RKO (cell line): Measurements from ENCODE around the gene SLC6A12.

Experiments
- DNase-seq: peaks from one replicate; pipeline ENCODE4 v3.0.0-alpha.2; 2016; ENCODE audit warnings: low spot score

SLC6A12 gene

DNA sequence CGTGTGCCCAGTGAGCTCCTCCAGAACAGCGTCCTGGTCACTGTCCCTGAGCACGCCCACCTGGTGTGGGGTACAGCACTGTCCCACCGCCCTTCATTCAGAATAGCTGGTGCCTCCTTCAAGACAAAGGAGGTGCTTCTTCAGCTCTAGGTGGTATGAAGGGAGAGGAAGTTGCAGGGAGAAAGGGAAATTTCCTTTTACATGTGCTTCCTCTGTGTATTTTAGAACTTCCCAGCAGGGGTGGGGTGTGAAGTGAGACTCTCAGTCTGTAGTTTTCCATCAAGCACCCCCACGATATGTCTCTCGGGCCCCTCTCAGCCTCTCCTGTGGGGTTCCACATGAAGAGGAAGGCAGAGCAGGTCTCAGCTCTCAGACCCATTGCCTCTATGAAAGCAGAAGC lies 1.2 kb upstream of the SLC6A12 start:
- no peak for DNase-seq

DNA sequence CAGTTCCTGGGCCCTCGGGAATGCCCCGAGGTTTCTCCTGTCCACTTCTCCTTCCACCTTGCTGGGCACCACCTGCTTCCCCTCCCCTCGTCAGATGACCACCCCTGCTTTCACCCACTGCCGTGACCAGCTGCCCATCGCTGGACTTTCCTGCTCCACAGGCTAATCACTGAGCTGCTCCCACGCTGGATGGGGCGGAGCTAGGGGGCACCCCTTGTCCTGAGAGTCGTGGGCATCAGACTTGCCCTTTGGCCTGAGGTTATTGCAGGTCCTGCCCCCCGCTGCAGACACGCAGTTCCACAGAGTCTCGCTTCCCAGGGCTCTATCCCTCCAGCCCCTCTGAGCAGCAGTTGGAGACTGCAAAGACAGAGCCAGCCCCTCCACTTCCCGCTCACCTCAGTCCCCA lies 427 bp downstream of the SLC6A12 start:
- DNase-seq: no peak

DNA sequence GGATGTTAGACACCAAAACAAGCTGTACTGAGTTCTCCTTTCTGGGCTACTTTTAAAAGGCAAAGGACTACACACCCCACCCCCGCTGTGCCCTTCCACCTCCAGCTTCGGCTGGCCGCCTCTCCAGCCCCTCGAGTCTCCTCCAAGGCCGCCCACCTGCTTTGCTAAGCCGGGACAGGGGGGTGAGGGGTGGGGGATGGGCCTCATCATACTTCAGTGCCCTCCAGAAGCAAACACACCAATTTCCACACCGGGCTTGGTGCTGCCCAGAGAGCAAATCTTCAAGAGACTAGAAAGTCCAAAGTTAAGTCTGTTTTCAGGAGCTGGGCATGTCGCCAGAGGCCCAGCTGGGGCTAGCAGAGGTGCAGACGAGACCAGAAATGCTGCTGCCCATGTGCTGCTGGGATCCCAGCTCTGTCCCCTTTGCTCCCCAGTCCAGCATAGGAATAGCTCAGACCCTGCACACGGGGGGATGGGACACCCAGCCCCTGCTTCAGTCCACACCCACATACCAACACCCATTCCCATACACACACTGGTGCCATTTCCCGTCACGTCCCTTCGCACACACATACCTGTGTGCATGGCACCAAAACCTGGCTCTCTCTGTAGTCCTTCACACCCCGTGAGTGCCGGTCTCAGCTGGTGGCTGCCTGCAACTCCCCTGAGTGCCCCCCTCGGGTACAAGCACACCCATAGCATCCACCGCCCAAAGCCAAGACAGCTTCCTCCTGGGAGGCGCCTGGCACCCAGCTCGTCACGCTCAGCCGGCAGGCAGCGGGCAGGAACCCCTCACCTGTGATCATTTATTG lies 1.0 kb downstream of the SLC6A12 start:
- DNase-seq: no peak

DNA sequence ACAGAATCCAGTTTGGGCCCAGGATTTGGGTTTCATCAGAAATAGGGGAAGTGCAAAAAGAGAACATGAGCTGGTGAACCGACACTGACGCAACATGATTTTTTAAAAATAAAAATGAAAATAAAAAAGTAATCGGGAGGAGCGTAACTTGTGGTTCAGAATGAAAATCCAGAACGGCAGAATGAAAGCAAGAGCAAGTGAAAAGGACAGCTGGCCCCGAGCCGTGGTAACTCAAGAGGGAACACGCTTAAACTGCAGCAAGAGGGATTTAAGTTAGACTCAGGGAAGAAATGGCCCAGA lies 1.6 kb downstream of the SLC6A12 start:
- DNase-seq: no peak

DNA sequence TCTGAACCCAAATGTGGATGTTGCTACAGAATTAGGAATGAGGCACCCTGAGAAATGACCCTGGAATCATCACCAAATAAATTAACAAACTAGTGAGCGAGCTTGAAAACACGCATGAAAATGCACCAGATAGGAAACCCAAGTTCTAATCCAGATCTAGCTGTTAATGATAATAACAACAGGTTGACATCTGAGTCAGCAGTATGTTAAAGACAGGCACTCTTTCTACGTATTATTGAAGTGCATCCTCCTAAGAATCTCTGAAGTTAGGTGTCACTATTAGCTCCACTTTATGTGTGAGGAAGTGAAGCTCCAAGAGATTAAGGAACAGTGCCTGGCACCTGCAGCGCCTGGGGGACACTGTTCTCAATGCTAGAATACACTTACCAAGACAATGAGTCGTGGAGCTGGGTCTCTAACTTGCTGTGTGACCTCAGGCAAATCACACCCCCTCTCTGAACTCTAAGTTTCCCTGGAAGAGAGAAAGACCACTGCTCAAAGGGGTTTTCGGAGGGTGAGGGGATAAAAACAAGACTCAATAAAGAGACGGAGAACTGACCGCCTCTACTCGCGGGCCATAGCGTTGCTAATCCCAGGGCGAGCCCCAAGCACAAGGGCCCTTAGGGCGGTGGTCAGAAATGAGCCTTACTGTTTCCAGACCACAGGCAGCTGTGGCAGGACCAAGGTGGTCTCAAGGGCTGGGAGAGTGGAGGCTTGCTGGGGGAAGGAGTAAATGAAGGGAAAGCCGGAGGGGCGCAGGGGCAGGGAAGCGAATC lies 2.1 kb downstream of the SLC6A12 start:
- no peak for DNase-seq

DNA sequence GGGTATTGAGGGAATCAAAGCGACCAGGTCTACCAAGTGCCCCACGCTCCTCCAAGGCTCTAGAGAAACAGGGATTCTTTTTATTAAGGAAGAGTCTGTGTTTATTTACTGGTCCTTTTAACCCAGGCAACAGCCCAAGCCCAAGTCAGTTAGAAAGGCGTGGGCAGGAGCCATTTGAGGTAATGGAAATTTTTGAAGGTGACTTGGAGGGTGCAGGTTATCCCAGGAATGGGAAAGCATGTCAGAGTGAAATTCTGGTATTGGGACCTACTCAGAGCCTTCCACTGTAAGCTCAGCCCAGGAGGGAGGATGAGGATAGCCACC lies 2.9 kb downstream of the SLC6A12 start:
- no peak for DNase-seq

DNA sequence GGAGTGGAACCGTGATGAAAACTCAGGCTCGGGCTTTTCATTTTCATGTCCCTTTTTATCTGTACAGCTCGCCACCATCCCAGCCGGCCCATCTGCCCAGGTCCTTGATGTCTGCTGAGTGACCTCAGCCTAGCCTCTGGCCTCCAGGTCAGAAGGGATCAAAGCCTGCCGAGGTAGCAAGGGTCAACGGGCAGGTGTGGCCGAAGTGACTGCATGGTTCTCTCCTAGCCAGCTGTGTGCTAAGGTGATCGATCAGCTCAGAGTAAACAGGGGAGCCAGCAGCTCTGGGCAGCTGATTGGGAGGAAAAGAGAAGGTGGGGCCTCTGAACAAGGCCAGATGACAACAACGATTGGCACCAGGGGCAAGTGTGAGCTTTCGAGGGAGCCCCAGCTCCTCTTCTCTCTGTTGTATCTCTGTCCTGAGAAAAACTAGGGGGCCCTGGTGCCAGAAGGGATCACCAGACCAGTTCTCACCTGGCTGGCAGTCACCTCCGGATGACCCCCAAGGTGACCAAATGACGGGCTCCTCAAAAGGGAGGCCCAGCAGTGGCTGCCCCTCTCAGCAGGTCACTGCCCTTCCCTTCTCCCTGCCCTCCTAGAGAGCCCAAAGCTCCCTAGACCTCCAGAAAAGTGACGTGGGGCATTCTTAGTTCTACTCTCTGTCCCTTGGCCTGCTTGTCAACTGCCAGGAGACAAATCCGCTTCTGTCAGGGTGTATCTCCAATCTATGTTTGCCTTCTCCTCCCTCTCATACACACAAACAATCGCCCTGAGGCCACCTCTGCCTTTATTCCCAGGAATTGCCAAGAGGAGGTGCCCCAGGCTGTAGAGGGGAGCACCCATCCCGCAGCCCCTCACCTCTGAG lies 3.4 kb downstream of the SLC6A12 start:
- DNase-seq: no peak

DNA sequence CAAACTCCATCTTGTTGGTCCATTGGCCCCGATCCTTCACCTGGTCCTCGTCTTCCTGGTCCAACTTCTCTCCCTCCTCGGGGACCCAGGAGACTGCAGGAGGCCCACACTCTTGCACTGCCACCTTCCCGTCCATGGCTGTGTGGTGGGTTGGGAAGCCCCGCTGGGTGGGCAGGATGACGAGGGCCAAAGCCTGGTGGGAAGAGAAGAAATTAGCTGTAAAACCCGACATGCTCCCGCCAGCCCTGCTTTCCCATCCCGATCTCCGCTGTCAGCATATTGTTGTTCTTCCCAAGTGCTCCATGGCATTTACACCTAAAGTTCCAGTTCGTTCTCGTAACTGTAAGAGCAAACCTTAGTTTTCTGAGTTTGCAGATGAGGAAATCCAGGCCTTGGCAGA lies 4.1 kb downstream of the SLC6A12 start:
- DNase-seq: no peak

DNA sequence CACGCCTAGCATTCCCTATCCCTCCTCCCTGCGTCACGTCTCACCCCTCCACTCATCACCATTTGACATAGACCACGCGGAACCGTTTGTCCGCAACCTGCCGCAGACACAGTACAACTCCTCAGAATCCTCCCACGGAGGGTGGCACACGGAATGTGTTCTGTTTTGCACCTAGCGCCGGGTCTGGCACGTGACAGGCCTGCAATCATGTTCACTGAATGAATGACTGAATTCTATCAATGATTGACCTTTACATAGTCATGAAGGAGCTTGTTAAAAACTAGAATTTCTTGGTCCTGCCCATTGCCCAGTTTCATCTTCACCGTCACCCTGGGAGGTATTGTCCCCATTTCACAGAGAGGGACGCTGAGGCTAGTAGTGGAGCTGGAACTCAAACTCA lies 4.7 kb downstream of the SLC6A12 start:
- DNase-seq: no peak

DNA sequence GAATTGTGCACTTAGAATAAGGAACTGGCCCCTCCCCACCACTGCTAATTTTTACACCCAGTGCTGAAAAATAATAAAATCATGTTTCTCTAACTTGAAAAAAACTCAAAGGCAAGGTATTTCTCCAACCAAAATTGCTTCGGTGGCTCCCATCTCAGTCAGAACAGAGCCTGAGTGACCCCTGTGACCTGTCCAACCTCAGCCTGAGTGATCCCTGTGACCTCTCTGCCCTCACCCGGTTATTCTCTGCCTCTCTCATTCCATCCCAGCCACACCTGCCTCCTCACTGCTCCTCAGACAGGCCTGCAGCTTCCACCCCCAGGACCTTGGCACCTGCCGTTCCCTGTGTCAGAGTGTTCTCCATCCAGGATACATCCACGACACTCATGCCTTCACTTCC lies 5.1 kb downstream of the SLC6A12 start:
- no peak for DNase-seq

DNA sequence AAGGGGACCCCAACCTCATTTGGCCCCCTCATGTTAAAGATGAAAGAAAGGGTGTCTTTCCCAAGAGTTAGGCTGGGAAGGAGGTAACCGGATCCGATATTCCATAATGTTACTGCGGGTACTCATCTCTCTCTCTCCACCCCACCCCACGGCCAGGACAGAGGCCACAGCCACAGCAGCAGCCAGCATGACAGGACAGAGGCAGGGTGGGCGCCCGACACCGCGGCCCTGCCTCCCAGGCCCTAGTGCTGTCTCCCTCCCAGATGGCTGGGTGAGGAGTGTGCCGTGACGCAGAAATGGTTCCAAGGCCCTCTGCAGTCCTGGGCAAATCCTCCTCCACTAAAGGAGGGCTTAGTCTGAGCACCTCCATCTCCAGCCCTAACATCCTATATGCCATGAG lies 6.2 kb downstream of the SLC6A12 start:
- DNase-seq: no peak

DNA sequence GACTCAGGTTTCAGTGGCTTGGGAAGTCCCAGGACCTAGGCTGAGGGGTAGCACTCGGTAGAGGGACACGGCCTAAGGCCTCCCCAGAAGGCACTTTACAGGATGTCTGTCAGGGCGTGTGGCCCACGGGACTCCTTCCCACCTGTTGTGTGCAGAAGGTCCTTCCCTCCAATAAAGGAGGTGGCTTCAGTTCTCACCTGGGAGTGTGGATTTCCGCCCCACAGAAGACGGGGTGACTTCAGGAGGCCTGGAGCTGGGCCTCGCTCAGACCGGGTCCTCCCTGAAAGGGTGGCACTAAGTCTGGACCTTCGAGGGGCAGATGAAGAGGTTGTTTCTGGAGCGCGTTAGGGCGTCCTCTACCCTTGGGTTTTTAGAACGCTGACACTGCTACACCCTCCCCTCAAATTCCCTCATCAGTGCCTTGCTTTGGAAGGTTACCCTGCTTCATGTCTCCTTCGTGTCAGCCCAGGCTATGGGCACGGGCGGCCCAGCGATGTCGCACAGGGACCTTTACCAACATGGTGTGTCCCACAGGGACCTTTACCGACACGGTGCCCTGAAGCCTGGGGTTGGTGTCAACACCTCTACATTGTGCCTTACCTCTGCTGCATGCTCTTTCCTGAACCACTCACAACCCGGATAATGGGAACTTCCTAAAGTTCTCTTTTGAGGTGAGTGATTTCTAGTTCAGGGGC lies 7.1 kb downstream of the SLC6A12 start:
- DNase-seq: no peak

DNA sequence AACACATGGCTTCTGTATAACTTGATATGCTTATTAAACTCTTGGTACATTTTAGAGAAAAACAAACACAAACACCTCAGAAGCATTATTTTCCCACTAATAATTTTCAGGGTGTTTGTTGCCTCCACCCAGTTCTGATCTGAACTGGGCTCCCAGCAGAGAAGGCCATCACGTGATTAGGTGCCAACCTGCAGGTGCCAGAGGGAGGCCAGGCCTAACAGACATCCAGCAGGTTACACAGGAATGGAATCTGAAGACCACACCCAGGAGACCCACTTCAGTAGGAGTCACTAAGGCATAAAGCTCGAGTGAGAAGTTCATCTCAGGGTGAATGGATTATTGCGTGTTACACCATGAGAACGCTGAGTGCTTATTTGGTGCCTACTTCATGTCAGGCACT lies 8.9 kb downstream of the SLC6A12 start:
- no peak for DNase-seq

DNA sequence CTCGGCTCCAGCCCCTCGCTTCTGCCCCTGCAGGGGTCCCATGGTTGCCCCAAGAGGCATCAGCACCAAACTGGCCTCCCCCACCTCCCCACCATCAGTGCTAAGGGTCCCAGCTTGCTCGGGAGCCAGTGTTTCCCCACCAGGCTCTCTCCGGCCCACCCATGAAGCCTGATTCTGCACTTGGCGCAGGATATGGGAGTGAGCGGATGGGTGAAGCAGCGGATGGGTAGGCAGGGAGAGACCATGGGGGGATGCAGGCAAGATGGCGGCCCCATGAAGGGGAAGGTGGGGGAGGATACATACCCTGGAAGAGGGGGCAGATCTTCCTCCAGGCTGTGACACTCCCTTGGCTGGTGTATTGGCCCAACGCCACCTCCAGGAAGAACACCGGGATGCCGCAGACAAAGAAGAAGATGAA lies 9.7 kb downstream of the SLC6A12 start:
- DNase-seq: no peak

DNA sequence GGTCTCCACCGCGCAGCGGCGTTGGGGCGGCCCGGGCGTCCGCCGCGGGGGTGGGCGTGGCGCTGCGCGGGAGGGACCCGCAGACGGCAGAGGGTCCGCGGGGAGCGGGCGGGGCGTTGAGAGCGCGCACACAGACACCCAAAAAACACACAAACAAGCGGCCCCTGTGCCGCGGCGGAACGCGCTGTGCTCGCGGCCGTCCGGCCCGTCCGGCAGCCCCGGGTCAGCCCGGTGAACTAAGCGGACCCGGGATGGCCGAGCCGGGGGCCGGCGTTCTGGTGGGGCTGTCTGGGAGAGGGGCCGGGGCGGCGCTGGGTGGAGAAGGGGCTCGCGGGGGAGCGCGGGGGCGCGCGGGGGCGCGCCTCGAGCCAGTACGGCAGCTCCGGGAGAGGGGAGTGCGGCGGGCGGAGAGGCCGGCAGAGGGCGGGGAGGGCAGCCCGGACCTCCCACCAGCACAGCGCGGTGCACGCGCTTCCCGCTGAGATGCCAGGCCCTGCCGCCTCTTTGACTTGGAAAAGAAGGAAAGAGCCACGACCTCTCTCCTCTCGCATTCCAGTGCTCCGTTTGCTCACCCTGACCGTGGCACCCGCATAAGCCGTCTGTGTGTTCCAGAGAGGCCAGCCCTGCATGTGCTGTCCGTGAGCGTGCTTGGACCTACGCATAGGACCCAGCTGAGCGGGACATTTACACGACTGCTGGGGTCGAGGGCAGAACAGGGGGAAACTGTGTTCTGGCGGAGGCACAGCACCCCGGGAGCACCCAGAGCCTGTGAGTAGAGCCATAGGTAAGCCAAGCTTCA lies 10.3 kb downstream of the SLC6A12 start:
- DNase-seq: no peak

DNA sequence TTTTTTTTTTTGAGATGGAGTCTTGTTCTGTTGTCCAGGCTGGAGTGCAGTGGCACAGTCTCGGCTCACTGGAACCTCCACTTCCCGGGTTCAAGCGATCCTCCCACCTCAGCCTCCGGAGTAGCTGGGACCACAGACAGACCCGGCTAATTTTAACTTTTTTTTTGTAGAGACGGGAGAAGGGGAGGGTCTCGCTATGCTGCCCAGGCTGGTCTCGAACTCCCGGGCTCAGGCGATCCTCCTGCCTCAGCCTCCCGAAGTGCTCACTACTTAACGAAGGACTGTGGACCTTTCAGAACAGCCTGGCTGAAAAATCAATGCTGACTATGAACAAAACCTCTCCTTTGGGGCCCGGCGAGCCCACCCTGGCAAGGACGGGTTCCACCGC lies 10.9 kb downstream of the SLC6A12 start:
- no peak for DNase-seq

DNA sequence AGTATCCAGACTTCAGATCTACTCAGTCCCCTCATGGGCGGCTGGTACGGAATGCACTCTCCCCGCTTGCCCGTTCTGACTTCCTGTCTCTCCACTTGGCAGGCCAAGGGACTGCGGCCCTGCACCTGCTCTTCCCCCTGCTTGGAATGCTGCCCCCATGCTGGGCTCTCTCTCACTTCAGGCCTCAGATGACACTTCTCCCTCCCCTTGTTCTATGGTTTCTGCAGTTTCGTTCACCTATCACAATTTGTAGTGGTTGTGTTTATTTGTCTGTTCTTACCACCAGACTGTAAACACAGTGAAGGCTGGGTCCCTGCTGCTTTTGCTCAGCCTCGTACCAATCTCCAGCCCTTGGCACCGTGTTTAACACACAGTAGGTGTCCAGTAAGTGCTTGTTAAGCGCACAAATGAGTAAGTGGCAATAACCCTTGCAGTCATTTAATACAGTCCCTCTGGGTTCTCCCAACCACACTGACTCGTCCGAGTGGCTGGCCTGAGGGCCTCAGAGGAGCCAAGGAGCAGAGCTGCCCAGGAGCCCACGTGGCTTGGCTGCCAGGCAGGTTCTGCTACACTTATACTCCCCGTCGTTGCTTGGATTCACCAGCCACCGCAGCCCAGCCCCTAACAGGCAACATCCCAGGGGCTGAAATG lies 11.8 kb downstream of the SLC6A12 start:
- no peak for DNase-seq

DNA sequence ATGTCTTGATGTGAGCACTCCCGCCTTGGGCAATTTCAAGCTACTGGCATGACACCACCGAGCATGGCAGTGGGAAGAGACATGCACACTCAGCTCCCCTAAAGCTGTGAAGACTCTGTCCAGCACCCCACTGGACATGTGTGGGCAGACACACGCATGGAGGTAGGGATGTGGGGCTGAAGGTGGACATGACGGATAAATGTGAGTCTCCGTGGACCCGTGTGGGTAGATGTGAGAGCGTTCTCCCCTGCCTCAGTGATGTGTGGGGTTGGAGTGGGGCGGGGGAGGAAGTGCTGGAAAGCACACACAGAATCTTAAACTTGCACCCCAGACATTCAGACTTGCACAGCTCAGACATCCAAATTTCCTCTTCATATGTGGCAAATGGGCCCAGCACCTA lies 12.6 kb downstream of the SLC6A12 start:
- DNase-seq: no peak

DNA sequence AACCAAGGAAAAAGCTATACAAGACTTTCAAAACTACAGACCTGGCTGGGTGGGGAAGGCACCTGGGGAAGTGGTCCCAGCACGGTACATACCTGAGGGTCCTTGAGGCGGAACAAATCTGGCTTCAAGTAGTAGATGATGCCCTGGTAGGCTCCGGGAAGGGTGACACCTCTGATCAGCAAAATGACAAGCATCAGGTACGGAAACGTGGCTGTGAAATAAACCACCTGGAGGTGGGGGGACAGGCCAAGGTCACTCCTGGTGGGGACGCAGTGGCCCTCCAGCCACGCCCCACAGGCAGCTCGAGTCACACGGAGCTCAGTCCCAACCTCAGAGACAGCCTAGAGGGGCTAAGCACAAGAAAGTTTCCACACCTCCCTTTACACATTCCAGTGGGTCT lies 15.3 kb downstream of the SLC6A12 start:
- no peak for DNase-seq

DNA sequence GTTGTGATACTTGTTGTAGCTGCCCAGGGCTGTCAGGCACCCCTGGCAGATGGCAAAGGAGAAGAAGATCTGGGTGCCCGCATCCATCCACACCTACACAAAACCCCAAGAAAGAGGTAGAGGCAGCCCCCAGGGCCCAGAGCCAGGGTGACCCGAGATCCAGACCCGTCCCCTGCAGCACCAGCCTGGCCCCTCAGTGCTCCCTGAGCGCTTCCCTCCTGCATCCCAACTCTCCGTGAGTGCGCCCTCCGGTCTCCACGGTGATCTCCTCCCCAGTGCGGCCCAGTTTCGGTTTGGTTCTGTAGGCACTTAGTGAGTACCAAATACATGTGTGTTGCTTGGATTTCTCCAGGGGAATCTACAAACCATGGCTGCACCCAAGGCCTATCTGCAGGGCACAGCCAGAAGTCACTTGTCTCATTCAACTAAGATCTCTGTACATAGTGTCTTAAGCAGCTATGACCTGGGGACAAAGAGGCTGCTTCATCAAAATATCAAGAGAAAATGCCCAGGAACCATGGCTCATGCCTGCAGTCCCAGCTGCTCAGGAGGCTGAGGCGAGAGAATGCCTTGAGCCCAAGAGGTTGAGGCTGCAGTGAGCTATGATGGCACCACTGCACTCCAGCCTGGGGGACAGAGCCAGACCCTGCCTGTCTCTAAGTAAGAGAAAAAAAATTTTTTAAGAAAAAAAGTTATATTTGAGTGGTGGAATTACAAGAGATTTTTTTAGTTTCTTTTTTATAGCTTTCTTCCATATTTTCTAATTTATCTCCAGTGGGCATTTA lies 15.9 kb downstream of the SLC6A12 start:
- no peak for DNase-seq
